ENCODE results near the gene MBD1. TPM values are rescaled to one million over a fixed set of nuclear protein-coding genes. Genes with fewer than 3 reads are reported as not detected.

MBD1 gene
- total and polyA plus RNA-seq, 2 of the 13 experiments (the other 11 are each of a cell fraction or from before 2014, with no cell fraction given) = 25.5 to 28.6 TPM

- TF ChIP-seq, protein P1, sequence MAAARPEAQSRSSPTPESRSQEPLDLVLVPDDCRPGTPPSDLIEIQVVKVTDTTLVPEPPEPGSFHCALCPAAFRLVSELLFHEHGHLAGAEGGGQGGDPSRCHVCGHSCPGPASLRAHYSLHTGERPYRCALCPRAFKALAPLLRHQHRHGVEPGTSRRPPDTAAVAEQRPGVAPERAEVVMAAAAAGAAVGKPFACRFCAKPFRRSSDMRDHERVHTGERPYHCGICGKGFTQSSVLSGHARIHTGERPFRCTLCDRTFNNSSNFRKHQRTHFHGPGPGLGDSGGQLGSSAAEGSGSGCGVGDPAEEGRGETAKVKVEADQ (CRISPR knock-in tag; IDR thresholded peaks at IDR 0.05; ENCODE audit: borderline replicate concordance) = 0 out of 2 replicates have a peak, but pooled peaks have one; percentile 33
- TF ChIP-seq ZNF878 (CRISPR knock-in tag; IDR thresholded peaks at IDR 0.05) = no peak
- no peak for TF ChIP-seq MZF1 (CRISPR knock-in tag; IDR thresholded peaks at IDR 0.05; ENCODE audit: borderline replicate concordance)
- TF ChIP-seq TEAD2 (CRISPR knock-in tag; IDR thresholded peaks at IDR 0.05) = no peak
- no peak for TF ChIP-seq MED8 (CRISPR knock-in tag; IDR thresholded peaks at IDR 0.05; ENCODE audit: insufficient replicate concordance)
- peak in 1 of 2 experiments; percentile 94; a peak in 3 of 4 replicates for TF ChIP-seq KLF16 (CRISPR knock-in tag; IDR thresholded peaks at IDR 0.05)
- 0 out of 2 replicates have a peak, but pooled peaks have one; percentile 64 for TF ChIP-seq KLF12 (CRISPR knock-in tag; IDR thresholded peaks at IDR 0.05; ENCODE audit: borderline replicate concordance)
- no peak for TF ChIP-seq ZBTB14 (CRISPR knock-in tag; IDR thresholded peaks at IDR 0.05)
- TF ChIP-seq, protein P2, sequence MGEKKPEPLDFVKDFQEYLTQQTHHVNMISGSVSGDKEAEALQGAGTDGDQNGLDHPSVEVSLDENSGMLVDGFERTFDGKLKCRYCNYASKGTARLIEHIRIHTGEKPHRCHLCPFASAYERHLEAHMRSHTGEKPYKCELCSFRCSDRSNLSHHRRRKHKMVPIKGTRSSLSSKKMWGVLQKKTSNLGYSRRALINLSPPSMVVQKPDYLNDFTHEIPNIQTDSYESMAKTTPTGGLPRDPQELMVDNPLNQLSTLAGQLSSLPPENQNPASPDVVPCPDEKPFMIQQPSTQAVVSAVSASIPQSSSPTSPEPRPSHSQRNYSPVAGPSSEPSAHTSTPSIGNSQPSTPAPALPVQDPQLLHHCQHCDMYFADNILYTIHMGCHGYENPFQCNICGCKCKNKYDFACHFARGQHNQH (CRISPR knock-in tag; IDR thresholded peaks at IDR 0.05) = 0 out of 2 replicates have a peak, but pooled peaks have one; percentile 23
- TF ChIP-seq SP1 (IDR thresholded peaks at IDR 0.05) = no peak
- TF ChIP-seq SP1 (CRISPR knock-in tag; IDR thresholded peaks at IDR 0.05) = peak; percentile 60
- TF ChIP-seq, protein P3, sequence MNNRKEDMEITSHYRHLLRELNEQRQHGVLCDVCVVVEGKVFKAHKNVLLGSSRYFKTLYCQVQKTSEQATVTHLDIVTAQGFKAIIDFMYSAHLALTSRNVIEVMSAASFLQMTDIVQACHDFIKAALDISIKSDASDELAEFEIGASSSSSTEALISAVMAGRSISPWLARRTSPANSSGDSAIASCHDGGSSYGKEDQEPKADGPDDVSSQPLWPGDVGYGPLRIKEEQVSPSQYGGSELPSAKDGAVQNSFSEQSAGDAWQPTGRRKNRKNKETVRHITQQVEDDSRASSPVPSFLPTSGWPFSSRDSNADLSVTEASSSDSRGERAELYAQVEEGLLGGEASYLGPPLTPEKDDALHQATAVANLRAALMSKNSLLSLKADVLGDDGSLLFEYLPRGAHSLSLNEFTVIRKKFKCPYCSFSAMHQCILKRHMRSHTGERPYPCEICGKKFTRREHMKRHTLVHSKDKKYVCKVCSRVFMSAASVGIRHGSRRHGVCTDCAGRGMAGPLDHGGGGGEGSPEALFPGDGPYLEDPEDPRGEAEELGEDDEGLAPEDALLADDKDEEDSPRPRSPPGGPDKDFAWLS (CRISPR knock-in tag; IDR thresholded peaks at IDR 0.05; ENCODE audit: borderline replicate concordance) = no peak
- no peak for TF ChIP-seq HOXA9 (CRISPR knock-in tag; IDR thresholded peaks at IDR 0.05; ENCODE audit: borderline replicate concordance)
- no peak for TF ChIP-seq ZNF382 (CRISPR knock-in tag; IDR thresholded peaks at IDR 0.05; ENCODE audit: borderline replicate concordance)
- no peak for TF ChIP-seq ZNF350 (CRISPR knock-in tag; IDR thresholded peaks at IDR 0.05; ENCODE audit: borderline replicate concordance, low read depth)
- TF ChIP-seq ATF2 (CRISPR knock-in tag; IDR thresholded peaks at IDR 0.05) = peak; percentile 47; the same call in 1 of the 2 replicates
- peak in 1 of 2 experiments; percentile 29; a peak in 2 of 4 replicates for TF ChIP-seq POLR2A (IDR thresholded peaks at IDR 0.05; ENCODE audit: insufficient read depth in 1 of 2, low read depth in 2 of 2, low read length in 2 of 2)
- no peak for TF ChIP-seq MIXL1 (CRISPR knock-in tag; IDR thresholded peaks at IDR 0.05)
- TF ChIP-seq, protein P4, sequence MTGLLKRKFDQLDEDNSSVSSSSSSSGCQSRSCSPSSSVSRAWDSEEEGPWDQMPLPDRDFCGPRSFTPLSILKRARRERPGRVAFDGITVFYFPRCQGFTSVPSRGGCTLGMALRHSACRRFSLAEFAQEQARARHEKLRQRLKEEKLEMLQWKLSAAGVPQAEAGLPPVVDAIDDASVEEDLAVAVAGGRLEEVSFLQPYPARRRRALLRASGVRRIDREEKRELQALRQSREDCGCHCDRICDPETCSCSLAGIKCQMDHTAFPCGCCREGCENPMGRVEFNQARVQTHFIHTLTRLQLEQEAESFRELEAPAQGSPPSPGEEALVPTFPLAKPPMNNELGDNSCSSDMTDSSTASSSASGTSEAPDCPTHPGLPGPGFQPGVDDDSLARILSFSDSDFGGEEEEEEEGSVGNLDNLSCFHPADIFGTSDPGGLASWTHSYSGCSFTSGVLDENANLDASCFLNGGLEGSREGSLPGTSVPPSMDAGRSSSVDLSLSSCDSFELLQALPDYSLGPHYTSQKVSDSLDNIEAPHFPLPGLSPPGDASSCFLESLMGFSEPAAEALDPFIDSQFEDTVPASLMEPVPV (CRISPR knock-in tag; IDR thresholded peaks at IDR 0.05) = no peak
- TF ChIP-seq ZBTB2 (CRISPR knock-in tag; IDR thresholded peaks at IDR 0.05; ENCODE audit: low read depth) = no peak
- TF ChIP-seq HMG20A (CRISPR knock-in tag; IDR thresholded peaks at IDR 0.05; ENCODE audit: borderline replicate concordance) = no peak
These were observed 15.0 kb downstream of the MBD1 start, which contains the start of gene CFAP53 (continued) for GRCh38 chr18:50266248-50266704.

Measured in HepG2 (cell line).